Thyroid gland (tissue), 4 donors: ENCODE data around the gene CHAF1B.

Source experiments
- CTCF ChIP-seq, 6 experiments: fragments of 200-600 bp in 3 of 6; fragments of 450-650 bp in 3 of 6; sonication (generic) in 3 of 6; IDR thresholded peaks; one replicate each; pipeline ENCODE4 v1.5.1; 2016 to 2019; ENCODE audit warnings: antibody characterized with exemption in 6 of 6, mild to moderate bottlenecking in 2 of 6, inconsistent platforms in 1 of 6, moderate library complexity in 1 of 6
- POLR2A ChIP-seq, 2 donors: fragments of 450-650 bp; IDR thresholded peaks; one replicate each; pipeline ENCODE4 v1.6.1; 2017; ENCODE audit warnings: antibody characterized with exemption in 2 of 2, mild to moderate bottlenecking in 2 of 2, moderate library complexity in 1 of 2

DNA sequence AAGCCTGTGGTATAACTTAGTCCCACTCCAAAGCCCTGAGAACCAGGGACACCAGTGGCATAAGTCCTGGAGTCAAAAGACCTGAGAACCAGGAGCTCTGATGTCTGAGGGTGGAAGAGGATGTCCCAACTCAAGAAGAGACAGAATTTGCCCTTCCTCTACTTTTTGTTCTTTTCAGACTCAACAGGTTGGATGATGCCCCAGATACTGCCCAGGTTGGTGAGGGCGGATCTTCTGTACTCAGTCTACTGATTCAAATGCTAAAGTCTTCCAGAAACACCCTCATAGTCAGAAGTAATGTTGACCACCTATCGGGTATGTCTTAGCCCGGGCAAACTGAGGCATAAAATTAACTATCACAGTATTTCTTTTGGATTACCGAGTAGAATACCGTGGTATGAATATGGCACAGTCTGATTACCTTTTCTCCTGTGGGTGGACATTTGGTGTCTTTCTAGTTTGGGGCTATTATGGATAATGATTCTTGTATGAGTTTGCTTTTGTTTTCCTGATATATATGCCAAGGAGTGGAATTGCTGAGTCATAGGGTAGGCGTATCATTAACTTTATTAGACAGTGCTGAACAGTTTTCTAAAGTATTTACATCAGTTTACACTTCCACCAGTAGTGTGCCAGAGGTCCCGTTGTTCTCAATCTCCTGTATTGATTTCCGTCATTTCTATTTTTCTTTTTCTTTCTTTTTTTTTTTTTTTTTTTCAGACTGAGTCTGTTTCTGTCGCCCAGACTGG lies 3.2 kb upstream of the CHAF1B start:
- TF ChIP-seq CTCF (IDR thresholded peaks at IDR 0.05), result no peak
- TF ChIP-seq POLR2A (IDR thresholded peaks at IDR 0.05), result no peak
